Neuron (in vitro differentiated cells): Measurements from ENCODE around the gene PIK3CG.
"Not testable (repeated sequence)": the region's sequence is repeated elsewhere in the genome, so short reads cannot be mapped to it uniquely, and the experiment has no call there.

ENCODE experiments used
- H2AFZ ChIP-seq: one replicate; pipeline ENCODE4 v1.6.1; 2013; ENCODE audit warnings: low read depth, mild to moderate bottlenecking, inconsistent platforms, low read length, moderate library complexity
- H3K27me3 ChIP-seq: one replicate; pipeline ENCODE4 v1.6.1; 2013; ENCODE audit warnings: low read length; ENCODE audit not compliant: insufficient read depth
- H3K36me3 ChIP-seq: one replicate; pipeline ENCODE4 v1.6.1; 2013; ENCODE audit warnings: low read length; ENCODE audit not compliant: insufficient read depth
- H3K4me1 ChIP-seq: one replicate; pipeline ENCODE4 v1.6.1; 2013; ENCODE audit warnings: low read length; ENCODE audit not compliant: insufficient read depth
- H3K4me3 ChIP-seq: 2 replicates; pipeline ENCODE4 v1.5.1; 2013; ENCODE audit warnings: mild to moderate bottlenecking, low read length, moderate library complexity
- H3K9me3 ChIP-seq: one replicate; pipeline ENCODE4 v1.6.1; 2013; ENCODE audit warnings: low read length

PIK3CG gene

GRCh38 chr7:106865130-106866041 is at the start of gene PIK3CG:
Gene PIK3CG, plus strand, starts transcription at chr7:106865282. Its CDS starts 2,280 bp downstream, at chr7:106867562.
- H3K36me3 ChIP-seq: no peaks in the 10 kb centered on the region
- H2AFZ ChIP-seq: no peak within 1 kb of the TSS
- H3K9me3 ChIP-seq: peaks cover 4% of the 10 kb centered on the region
- H3K4me3 ChIP-seq: no peak within 1 kb of the TSS
- no peaks in the 10 kb centered on the region for H3K27me3 ChIP-seq
- H3K4me1 ChIP-seq: no peaks in the 10 kb centered on the region

GRCh38 chr7:106817098-106817497 is 48.0 kb upstream of the PIK3CG start:
- Histone ChIP-seq H2AFZ (no peak overlapping the region), H3K9me3 (no peaks in the 10 kb centered on the region), H3K36me3 (no peaks in the 10 kb centered on the region), H3K27me3 (no peaks in the 10 kb centered on the region), H3K4me3 (no peak overlapping the region), H3K4me1 (no peaks in the 10 kb centered on the region)

GRCh38 chr7:106818736-106819135 is 46.3 kb upstream of the PIK3CG start:
- H3K27me3 ChIP-seq: no peaks in the 10 kb centered on the region
- H3K9me3 ChIP-seq: no peaks in the 10 kb centered on the region
- H2AFZ ChIP-seq: no peak overlapping the region
- no peaks in the 10 kb centered on the region for H3K4me1 ChIP-seq
- H3K4me3 ChIP-seq: no peak overlapping the region
- no peaks in the 10 kb centered on the region for H3K36me3 ChIP-seq

- Histone ChIP-seq H3K4me1 (no peaks in the 10 kb centered on the region), H3K9me3 (no peaks in the 10 kb centered on the region), H3K4me3 (no peak overlapping the region), H3K36me3 (no peaks in the 10 kb centered on the region), H3K27me3 (no peaks in the 10 kb centered on the region), H2AFZ (no peak overlapping the region)
Observed at GRCh38 chr7:106819546-106819945, 45.5 kb upstream of the PIK3CG start.

GRCh38 chr7:106820321-106821217 is 44.5 kb upstream of the PIK3CG start:
- no peaks in the 10 kb centered on the region for H3K27me3 ChIP-seq
- no peaks in the 10 kb centered on the region for H3K4me1 ChIP-seq
- no peaks in the 10 kb centered on the region for H3K9me3 ChIP-seq
- no peak overlapping the region for H3K4me3 ChIP-seq
- no peaks in the 10 kb centered on the region for H3K36me3 ChIP-seq
- H2AFZ ChIP-seq: no peak overlapping the region

GRCh38 chr7:106823631-106824030 is 41.5 kb upstream of the PIK3CG start:
- H2AFZ ChIP-seq: no peak overlapping the region
- no peaks in the 10 kb centered on the region for H3K4me1 ChIP-seq
- no peaks in the 10 kb centered on the region for H3K36me3 ChIP-seq
- no peaks in the 10 kb centered on the region for H3K27me3 ChIP-seq
- no peak overlapping the region for H3K4me3 ChIP-seq
- no peaks in the 10 kb centered on the region for H3K9me3 ChIP-seq

- Histone ChIP-seq H3K36me3 (no peaks in the 10 kb centered on the region), H3K9me3 (no peaks in the 10 kb centered on the region), H2AFZ (no peak overlapping the region), H3K27me3 (no peaks in the 10 kb centered on the region), H3K4me1 (no peaks in the 10 kb centered on the region), H3K4me3 (no peak overlapping the region)
Observed at GRCh38 chr7:106824458-106824857, 40.6 kb upstream of the PIK3CG start.

- Histone ChIP-seq H3K4me1 (no peaks in the 10 kb centered on the region), H3K4me3 (no peak overlapping the region), H2AFZ (no peak overlapping the region), H3K36me3 (no peaks in the 10 kb centered on the region), H3K9me3 (peaks cover 4% of the 10 kb centered on the region), H3K27me3 (no peaks in the 10 kb centered on the region)
Observed at GRCh38 chr7:106827626-106828025, 37.5 kb upstream of the PIK3CG start.

- no peak overlapping the region for H2AFZ ChIP-seq
- H3K27me3 ChIP-seq: no peaks in the 10 kb centered on the region
- H3K4me3 ChIP-seq: no peak overlapping the region
- no peaks in the 10 kb centered on the region for H3K36me3 ChIP-seq
- H3K4me1 ChIP-seq: no peaks in the 10 kb centered on the region
- H3K9me3 ChIP-seq: peaks cover 4% of the 10 kb centered on the region
Observed at GRCh38 chr7:106829496-106829895, 35.6 kb upstream of the PIK3CG start.

- not testable (repeated sequence) for H3K27me3 ChIP-seq, H2AFZ ChIP-seq, H3K9me3 ChIP-seq, H3K36me3 ChIP-seq, H3K4me3 ChIP-seq, H3K4me1 ChIP-seq
Observed at GRCh38 chr7:106830896-106831295, 34.2 kb upstream of the PIK3CG start.

- no peak overlapping the region for H3K4me3 ChIP-seq
- H2AFZ ChIP-seq: no peak overlapping the region
- no peaks in the 10 kb centered on the region for H3K4me1 ChIP-seq
- H3K27me3 ChIP-seq: no peaks in the 10 kb centered on the region
- no peaks in the 10 kb centered on the region for H3K36me3 ChIP-seq
- H3K9me3 ChIP-seq: no peaks in the 10 kb centered on the region
Observed at GRCh38 chr7:106836816-106837215, 28.3 kb upstream of the PIK3CG start.

- Histone ChIP-seq H3K36me3 (no peaks in the 10 kb centered on the region), H3K4me3 (no peak overlapping the region), H2AFZ (no peak overlapping the region), H3K9me3 (no peaks in the 10 kb centered on the region), H3K4me1 (no peaks in the 10 kb centered on the region), H3K27me3 (no peaks in the 10 kb centered on the region)
Observed at GRCh38 chr7:106839511-106839910, 25.6 kb upstream of the PIK3CG start.

GRCh38 chr7:106840342-106840741 is 24.7 kb upstream of the PIK3CG start:
- no peaks in the 10 kb centered on the region for H3K4me1 ChIP-seq
- no peaks in the 10 kb centered on the region for H3K36me3 ChIP-seq
- no peak overlapping the region for H2AFZ ChIP-seq
- no peak overlapping the region for H3K4me3 ChIP-seq
- no peaks in the 10 kb centered on the region for H3K27me3 ChIP-seq
- H3K9me3 ChIP-seq: no peaks in the 10 kb centered on the region
